SK-N-SH treated with all-trans-retinoic acid at 6 μM for 48 hours (cell line): ENCODE data around the gene WARS2.

Experiments
- ESRRG ChIP-seq: fragments of 250-450 bp; sonication (Bioruptor Pico); IDR thresholded peaks from 2 replicates; pipeline ENCODE4 v1.6.1; 2021; ENCODE audit warnings: mild to moderate bottlenecking
- ISL1 ChIP-seq: fragments of 250-450 bp; sonication (Bioruptor Pico); IDR thresholded peaks from 2 replicates; pipeline ENCODE4 v2.1.2; 2022; ENCODE audit warnings: mild to moderate bottlenecking, moderate library complexity
- OSR1 ChIP-seq: fragments of 250-450 bp; sonication (Bioruptor Pico); IDR thresholded peaks from 2 replicates; pipeline ENCODE4 v1.8.0; 2022; ENCODE audit warnings: moderate library complexity, mild to moderate bottlenecking, inconsistent platforms
- POU6F1 ChIP-seq: fragments of 250-450 bp; sonication (Bioruptor Pico); IDR thresholded peaks from 2 replicates; pipeline ENCODE4 v1.8.0; 2021; ENCODE audit warnings: low read depth, mild to moderate bottlenecking, moderate library complexity, borderline replicate concordance
- PPARA ChIP-seq: fragments of 250-450 bp; sonication (Bioruptor Pico); IDR thresholded peaks from 2 replicates; pipeline ENCODE4 v1.5.0; 2020; ENCODE audit warnings: mild to moderate bottlenecking, borderline replicate concordance
- ZNF70 ChIP-seq: fragments of 450-650 bp; formaldehyde crosslinking; IDR thresholded peaks from 2 replicates; pipeline ENCODE4 v1.5.0; 2020; ENCODE audit warnings: mild to moderate bottlenecking, moderate library complexity

GRCh38 chr1:119133987-119134386, 6.5 kb downstream of the WARS2 start:
- TF ChIP-seq POU6F1 (no peak), ZNF70 (CRISPR knock-in tag) (no peak), ISL1 (CRISPR knock-in tag) (no peak), OSR1 (CRISPR knock-in tag) (no peak), ESRRG (no peak), PPARA (CRISPR knock-in tag) (no peak)
